ENCODE measurements around the gene RNF123. TPM values are rescaled to one million over a fixed set of nuclear protein-coding genes. Genes with fewer than 3 reads are reported as not detected.

Gene RNF123
- total and polyA plus RNA-seq, 10 of the 15 experiments (the other 5 are each of a cell fraction or from before 2014, with no cell fraction given): 4.2 to 31.5 (median 17.6) TPM

- TF ChIP-seq USF2 (IDR thresholded peaks at IDR 0.05; ENCODE audit: borderline replicate concordance, low read depth, low read length) (no peak), NR2C1 (IDR thresholded peaks at IDR 0.05) (no peak), MYB (IDR thresholded peaks at IDR 0.05; ENCODE audit: borderline replicate concordance, low read depth, low read length) (no peak)
Observed at GRCh38 chr3:49707113-49707480, 17.7 kb downstream of the RNF123 start (continued).

- no TSS peak for BruUV-seq (replicated peaks)
- in situ Hi-C loops (cut with MboI): no loop called here
- H3K27me3 ChIP-seq (replicated peaks in 1 of 2; ENCODE audit: control insufficient read depth in 2 of 2, insufficient read depth in 2 of 2, low read length in 1 of 2): no peaks in the 10 kb centered on the region
- TF ChIP-seq HSF1 (IDR thresholded peaks at IDR 0.05; ENCODE audit: low read depth, low read length) (no peak), SKIL (IDR thresholded peaks at IDR 0.05; ENCODE audit: low read depth, poor library complexity, severe bottlenecking) (no peak), SIX5 (IDR thresholded peaks at IDR 0.05; ENCODE audit: low read depth, low read length, severe bottlenecking) (no peak), EED (IDR thresholded peaks at IDR 0.05; ENCODE audit: low read depth) (no peak), E2F4 (IDR thresholded peaks at IDR 0.05; ENCODE audit: low read depth, low read length) (no peak), FOS (IDR thresholded peaks at IDR 0.05; ENCODE audit: borderline replicate concordance, extremely low read depth, insufficient read length) (no peak), CREM (IDR thresholded peaks at IDR 0.05; ENCODE audit: low read depth) (no peak), TCF3 (IDR thresholded peaks at IDR 0.05; ENCODE audit: borderline replicate concordance, insufficient read depth, low read depth, low read length) (no peak), NR2C1 (IDR thresholded peaks at IDR 0.05) (no peak), IRF3 (IDR thresholded peaks at IDR 0.05) (no peak), MYC (IDR thresholded peaks at IDR 0.05; ENCODE audit: insufficient read depth, insufficient read length, insufficient replicate concordance, low read length, severe bottlenecking) (no peak), RBBP5 (conservative IDR thresholded peaks at IDR 0.05) (no peak), RFX5 (IDR thresholded peaks at IDR 0.05; ENCODE audit: low read depth, low read length) (no peak), ZNF274 (IDR thresholded peaks at IDR 0.05; ENCODE audit: insufficient read depth, insufficient read length) (no peak), ZZZ3 (IDR thresholded peaks at IDR 0.05; ENCODE audit: control insufficient read depth, insufficient read length, low read depth) (no peak)
- WGBS (ENCODE audit: insufficient coverage, insufficient replicate concordance, low lambda C conversion rate, missing lambda C conversion rate): 91% methylated on average over 8 of the region's 8 CpGs
- no peaks in the 10 kb centered on the region for H4K20me1 ChIP-seq (ENCODE audit: control insufficient read depth, insufficient read depth)
- RAD21 ChIA-PET (ENCODE audit: unreplicated experiment): no interaction called here
- H3K9me3 ChIP-seq (replicated peaks; ENCODE audit: control insufficient read depth, insufficient read depth, low read length): no peaks in the 10 kb centered on the region
- H3K9ac ChIP-seq (ENCODE audit: control insufficient read depth, insufficient read depth, low read length): no peak overlapping the region
- DNase-seq (ENCODE audit: low read depth, low spot score) (no peak), ATAC-seq (no peak), FAIRE-seq (no peak)
- no peaks in the 10 kb centered on the region for H3K79me2 ChIP-seq (ENCODE audit: control insufficient read depth, insufficient read depth, low read length)
- H3K36me3 ChIP-seq (ENCODE audit: control insufficient read depth in 2 of 2, insufficient read depth in 2 of 2, low read length in 1 of 2): peaks cover 0 to 3% of the 10 kb centered on the region in 2 experiments; a peak in 2 of 4 replicates
- no peak overlapping the region for H2AFZ ChIP-seq (ENCODE audit: control insufficient read depth, low read depth, low read length)
- no peaks in the 10 kb centered on the region for H3K4me1 ChIP-seq (ENCODE audit: control insufficient read depth, insufficient read depth, low read length)
- POLR2A ChIA-PET: no interaction called here
- intact Hi-C loops (cut with micrococcal nuclease; ENCODE audit: unreplicated experiment): no loop called here
- SMC1A ChIA-PET (ENCODE audit: uncharacterized antibody, unreplicated experiment): no interaction called here
- CTCF ChIA-PET: no interaction called here
- H3K4me3 ChIP-seq: no peak overlapping the region
- no peak overlapping the region for H3K4me2 ChIP-seq (ENCODE audit: control insufficient read depth, insufficient read depth)
- no peak overlapping the region for H3K27ac ChIP-seq (ENCODE audit: control insufficient read depth, insufficient read depth)
Observed at GRCh38 chr3:49709852-49710251, 20.5 kb downstream of the RNF123 start.
